GM12878 (cell line): ENCODE results near the gene KAZN. TPM values are rescaled to one million over a fixed set of nuclear protein-coding genes. Genes with fewer than 3 reads are reported as not detected.
A peak's percentile ranks its signal among the peaks of the same experiment; 100 is the strongest.

ENCODE experiments used
- ATAC-seq: fragments of 200-7000 bp; cut with Tn5 transposase; 3 replicates; pipeline ENCODE4 v1.9.1; 2020; ENCODE audit warnings: mild to moderate bottlenecking, moderate library complexity
- BruUV-seq: library from RNA; stranded (reverse); fragments of 400-500 nt; replicated peaks from 2 replicates; lab custom pipeline; 2021; lab: Mats Ljungman, UMichigan
- CTCF ChIA-PET: fragments of 300-600 bp; sonication (Branson Sonifier 250); formaldehyde crosslinking; extraction: SDS; loops from one replicate; lab custom pipeline; 2021; ENCODE audit warnings: inconsistent platforms; lab: Yijun Ruan, JAX
- POLR2A ChIA-PET: fragments of 350-600 bp; formaldehyde crosslinking; extraction: SDS; loops from one replicate; lab custom pipeline; 2021; ENCODE audit warnings: inconsistent platforms; lab: Charles Lee
- RAD21 ChIA-PET: fragments of 300-600 bp; sonication (Branson Sonifier 250); formaldehyde crosslinking; loops from one replicate; lab custom pipeline; 2023; ENCODE audit warnings: antibody characterized with exemption; ENCODE audit not compliant: unreplicated experiment; lab: Charles Lee
- SMC1A ChIA-PET: fragments of 300-600 bp; sonication (Branson Sonifier 250); formaldehyde crosslinking; loops from one replicate; lab custom pipeline; 2023; ENCODE audit not compliant: unreplicated experiment, uncharacterized antibody; lab: Charles Lee
- DNase-seq: peaks from one replicate; pipeline ENCODE4 v3.0.0-alpha.2; 2011; ENCODE audit warnings: low read depth, low spot score
- FAIRE-seq: peaks from 3 replicates; lab custom pipeline; 2011; peaks lifted over from hg19 to GRCh38; lab: Jason Lieb, UNC
- H2AFZ ChIP-seq: 2 replicates; pipeline ENCODE4 v1.6.0; 2011; ENCODE audit warnings: low read depth, low read length, control low read depth; ENCODE audit not compliant: control insufficient read depth
- H3K27ac ChIP-seq: 2 replicates; pipeline ENCODE4 v1.5.1; 2011; ENCODE audit warnings: control low read depth; ENCODE audit not compliant: control insufficient read depth, insufficient read depth
- H3K27me3 ChIP-seq, 2 experiments: replicated peaks in 1 of 2; 2 replicates each; pipeline versions ENCODE4 v1.6.0 to v1.6.1; 2011; ENCODE audit warnings: low read length in 1 of 2; ENCODE audit not compliant: control insufficient read depth in 2 of 2, insufficient read depth in 2 of 2
- H3K36me3 ChIP-seq, 2 experiments: 2 replicates each; pipeline ENCODE4 v1.5.1; 2011; ENCODE audit warnings: low read length in 1 of 2; ENCODE audit not compliant: control insufficient read depth in 2 of 2, insufficient read depth in 2 of 2
- H3K4me1 ChIP-seq: 2 replicates; pipeline ENCODE4 v1.6.1; 2011; ENCODE audit warnings: mild to moderate bottlenecking, low read length, moderate library complexity, mixed read lengths; ENCODE audit not compliant: control insufficient read depth, insufficient read depth
- H3K4me2 ChIP-seq: 2 replicates; pipeline ENCODE4 v1.6.0; 2011; ENCODE audit warnings: control low read depth; ENCODE audit not compliant: control insufficient read depth, insufficient read depth
- H3K4me3 ChIP-seq: fragments of 200-600 bp; sonication (generic); 2 replicates; pipeline ENCODE4 v1.5.1; 2016
- H3K79me2 ChIP-seq: 2 replicates; pipeline ENCODE4 v1.6.0; 2011; ENCODE audit warnings: low read length; ENCODE audit not compliant: control insufficient read depth, insufficient read depth
- H3K9ac ChIP-seq: 2 replicates; pipeline ENCODE4 v1.8.0; 2011; ENCODE audit warnings: low read length, control low read depth, mixed read lengths; ENCODE audit not compliant: control insufficient read depth, insufficient read depth
- H3K9me3 ChIP-seq: replicated peaks from 3 replicates; pipeline ENCODE4 v1.5.1; 2011; ENCODE audit warnings: mild to moderate bottlenecking, low read length; ENCODE audit not compliant: control insufficient read depth, insufficient read depth
- H4K20me1 ChIP-seq: 2 replicates; pipeline ENCODE4 v1.6.0; 2011; ENCODE audit not compliant: control insufficient read depth, insufficient read depth
- CTCF ChIP-seq, 3 experiments: IDR thresholded peaks in 2 of 3; conservative IDR thresholded peaks in 1 of 3; 2 replicates each; pipeline ENCODE4 v1.5.1; 2011; ENCODE audit warnings: low read depth in 3 of 3, low read length in 3 of 3, mild to moderate bottlenecking in 3 of 3, control low read depth in 2 of 3, moderate library complexity in 2 of 3, inconsistent platforms in 1 of 3, mixed read lengths in 1 of 3; ENCODE audit not compliant: control insufficient read depth in 2 of 3, insufficient read depth in 1 of 3; ENCODE audit errors: extremely low read depth in 1 of 3
- EZH2 ChIP-seq: IDR thresholded peaks from 2 replicates; pipeline ENCODE4 v1.6.1; 2012; ENCODE audit warnings: low read depth, mild to moderate bottlenecking, control low read depth, inconsistent platforms, low read length, borderline replicate concordance; ENCODE audit not compliant: control insufficient read depth
- GABPA ChIP-seq: IDR thresholded peaks from 2 replicates; pipeline ENCODE4 v1.6.1; 2014; ENCODE audit warnings: antibody characterized with exemption, low read depth, mild to moderate bottlenecking, inconsistent platforms
- MYB ChIP-seq: fragments of 150-350 bp; IDR thresholded peaks from 2 replicates; pipeline ENCODE4 v1.6.1; 2014; ENCODE audit warnings: mild to moderate bottlenecking, low read depth, low read length, borderline replicate concordance
- NR2C2 ChIP-seq: IDR thresholded peaks from 2 replicates; pipeline ENCODE4 v1.6.1; 2011; ENCODE audit warnings: borderline replicate concordance, low read depth; ENCODE audit not compliant: control insufficient read depth, insufficient read length
- SMAD5 ChIP-seq: IDR thresholded peaks from 2 replicates; pipeline ENCODE4 v1.6.1; 2016; ENCODE audit warnings: antibody characterized with exemption, low read depth
- ZNF207 ChIP-seq: fragments of 450-650 bp; IDR thresholded peaks from 2 replicates; pipeline ENCODE4 v1.6.1; 2014; ENCODE audit warnings: antibody characterized with exemption, mild to moderate bottlenecking, borderline replicate concordance
- ZNF274 ChIP-seq: IDR thresholded peaks from one replicate; pipeline ENCODE4 v1.8.0; 2011; ENCODE audit not compliant: insufficient read length, insufficient read depth
- WGBS: methylation state at CpG from one replicate; pipeline ENCODE4 v1.1.6; 2016; ENCODE audit warnings: low lambda C conversion rate; ENCODE audit not compliant: insufficient replicate concordance, insufficient coverage; ENCODE audit errors: missing lambda C conversion rate; 5-methylcytosine and 5-hydroxymethylcytosine counted together
- in situ Hi-C: fragments of 300-500 bp; cut with MboI; formaldehyde crosslinking; loops from 9 replicates; pipeline ENCODE4 v1.14.3; 2018; ENCODE audit warnings: mixed read lengths
- intact Hi-C: fragments of 100-400 bp; cut with micrococcal nuclease; formaldehyde crosslinking; loops from one replicate; pipeline ENCODE4 v1.14.2; 2022; ENCODE audit not compliant: unreplicated experiment
- polyA plus RNA-seq, 11 experiments: library from polyadenylated mRNA; depleted of rRNA in 4 of 11; unstranded in 6 of 11; stranded (reverse) in 5 of 11; fragments of >200 nt; fragmentation: Nextera tagmentation in 4 of 11; fragmentation: Illumina TruSeq in 1 of 11; extraction: Ambion mirVana in 4 of 11; extraction: Trizol in 1 of 11; gene quantifications; 1 replicate in 1 of 11; 2 replicates in 10 of 11; pipeline versions ENCODE4 v1.2.1 to v1.2.3, GENCODE V29; 2011 to 2016; ENCODE audit warnings: inconsistent platforms in 2 of 11, missing spikeins in 2 of 11, low read depth in 1 of 11
- total RNA-seq, 4 experiments: library from RNA; depleted of rRNA in 3 of 4; stranded (reverse); fragments of >200 nt in 3 of 4; fragmentation: Illumina TruSeq in 1 of 4; extraction: Trizol in 1 of 4; gene quantifications; 2 replicates each; pipeline versions ENCODE4 v1.2.1 to v1.2.3, GENCODE V29; 2013 to 2021

KAZN gene
- total and polyA plus RNA-seq, 10 of the 15 experiments (the other 5 are each of a cell fraction or from before 2014, with no cell fraction given): 0.72 to 4.0 (median 1.2) TPM

- H4K20me1 ChIP-seq: no peaks in the 10 kb centered on the region
- H3K4me3 ChIP-seq: no peak overlapping the region
- ChIA-PET RAD21 (interaction anchor here (0.6 kb wide), 1 partner anchor 242 kb away, joined by 3 read pairs; no protein-coding TSS in a partner anchor), CTCF (interaction anchor here (0.6 to 1.3 kb wide), 3 partner anchors 13 to 242 kb away, joined by 3 read pairs; no protein-coding TSS in a partner anchor), POLR2A (no interaction called here), SMC1A (interaction anchor here (0.6 to 0.9 kb wide), 2 partner anchors 198 to 887 kb away, joined by 3 read pairs; no protein-coding TSS in a partner anchor)
- no peak overlapping the region for H3K27ac ChIP-seq
- 22% methylated on average over 8 of the region's 8 CpGs for WGBS
- H3K9me3 ChIP-seq: no peaks in the 10 kb centered on the region
- BruUV-seq: no TSS peak
- ATAC-seq: peak; percentile 56
- no peak overlapping the region for H3K4me2 ChIP-seq
- intact Hi-C loops: no loop called here
- no peaks in the 10 kb centered on the region for H3K4me1 ChIP-seq
- H3K9ac ChIP-seq: no peak overlapping the region
- FAIRE-seq: no peak
- no peak overlapping the region for H2AFZ ChIP-seq
- H3K79me2 ChIP-seq: no peaks in the 10 kb centered on the region
- TF ChIP-seq NR2C2: no peak
- TF ChIP-seq SMAD5: no peak
- TF ChIP-seq MYB: no peak
- TF ChIP-seq ZNF207: no peak
- TF ChIP-seq GABPA: no peak
- peak in 1 of 3 experiments; percentile 21; a peak in 1 of 6 replicates for TF ChIP-seq CTCF (IDR thresholded peaks at IDR 0.05 in 2 of 3, conservative IDR thresholded peaks at IDR 0.05 in 1 of 3; ENCODE audit: control insufficient read depth in 2 of 3, extremely low read depth in 1 of 3, insufficient read depth in 1 of 3, low read depth in 3 of 3, low read length in 3 of 3)
- TF ChIP-seq EZH2: no peak
- TF ChIP-seq ZNF274: no peak
- no peaks in the 10 kb centered on the region; a peak in 1 of 4 replicates for H3K27me3 ChIP-seq
- no peaks in the 10 kb centered on the region for H3K36me3 ChIP-seq
- in situ Hi-C loops: no loop called here
- no peak for DNase-seq
These were observed 250.6 kb downstream of the KAZN start for GRCh38 chr1:14849038-14849437.
